Ishikawa (cell line): ENCODE measurements around the gene SLC7A11.

Experiments
- CEBPB ChIP-seq: IDR thresholded peaks from 2 replicates; pipeline ENCODE4 v1.6.1; 2012
- CREB1 ChIP-seq: IDR thresholded peaks from 2 replicates; pipeline ENCODE4 v1.6.1; 2012; ENCODE audit warnings: low read depth
- EGR1 ChIP-seq: IDR thresholded peaks from 2 replicates; pipeline ENCODE4 v1.6.1; 2012
- EP300 ChIP-seq: IDR thresholded peaks from 2 replicates; pipeline ENCODE4 v1.6.1; 2012; ENCODE audit warnings: borderline replicate concordance
- FOXM1 ChIP-seq: IDR thresholded peaks from 2 replicates; pipeline ENCODE4 v1.6.1; 2012; ENCODE audit warnings: low read depth, borderline replicate concordance
- NFIC ChIP-seq: IDR thresholded peaks from 2 replicates; pipeline ENCODE4 v1.6.1; 2012
- RAD21 ChIP-seq: IDR thresholded peaks from 2 replicates; pipeline ENCODE4 v1.6.1; 2012; ENCODE audit warnings: low read depth
- TAF1 ChIP-seq: IDR thresholded peaks from 2 replicates; pipeline ENCODE4 v1.6.1; 2012; ENCODE audit warnings: low read depth, mild to moderate bottlenecking
- TCF12 ChIP-seq: IDR thresholded peaks from 2 replicates; pipeline ENCODE4 v1.6.1; 2012; ENCODE audit warnings: low read depth
- TEAD4 ChIP-seq: IDR thresholded peaks from 2 replicates; pipeline ENCODE4 v1.6.1; 2012
- USF1 ChIP-seq: IDR thresholded peaks from 2 replicates; pipeline ENCODE4 v1.6.1; 2012
- YY1 ChIP-seq: IDR thresholded peaks from 2 replicates; pipeline ENCODE4 v1.6.1; 2012; ENCODE audit warnings: low read depth
- ZBTB7A ChIP-seq: IDR thresholded peaks from 2 replicates; pipeline ENCODE4 v1.6.1; 2012; ENCODE audit warnings: low read depth
- TF ChIP-seq, protein P1 (sequence below): IDR thresholded peaks from 2 replicates; pipeline ENCODE4 v1.6.1; 2012; ENCODE audit warnings: low read depth, mild to moderate bottlenecking
- TF ChIP-seq, protein P2 (sequence below): IDR thresholded peaks from 2 replicates; pipeline ENCODE4 v1.6.1; 2012

SLC7A11 gene

DNA sequence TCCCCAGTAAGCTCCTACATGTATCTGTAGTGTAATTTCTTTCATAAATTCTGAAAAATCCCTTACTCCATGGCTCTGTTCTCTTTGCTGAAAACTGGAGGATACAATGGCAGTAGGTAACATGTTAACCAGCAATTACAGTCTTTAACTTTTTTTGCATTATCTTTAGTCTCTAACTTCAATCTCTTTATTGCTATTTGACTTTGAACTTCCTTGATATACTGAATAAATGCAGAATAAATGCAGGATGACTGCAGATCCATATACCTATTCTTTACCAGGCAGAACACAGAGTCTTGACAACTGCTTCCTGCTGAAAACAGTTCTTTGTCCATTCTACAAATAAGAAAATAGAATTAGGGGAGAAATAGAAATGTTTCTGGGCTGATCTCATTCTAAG, 101.3 kb downstream of the SLC7A11 start:
- no peak for TF ChIP-seq FOXM1
- TF ChIP-seq YY1: no peak
- TF ChIP-seq, protein P1, sequence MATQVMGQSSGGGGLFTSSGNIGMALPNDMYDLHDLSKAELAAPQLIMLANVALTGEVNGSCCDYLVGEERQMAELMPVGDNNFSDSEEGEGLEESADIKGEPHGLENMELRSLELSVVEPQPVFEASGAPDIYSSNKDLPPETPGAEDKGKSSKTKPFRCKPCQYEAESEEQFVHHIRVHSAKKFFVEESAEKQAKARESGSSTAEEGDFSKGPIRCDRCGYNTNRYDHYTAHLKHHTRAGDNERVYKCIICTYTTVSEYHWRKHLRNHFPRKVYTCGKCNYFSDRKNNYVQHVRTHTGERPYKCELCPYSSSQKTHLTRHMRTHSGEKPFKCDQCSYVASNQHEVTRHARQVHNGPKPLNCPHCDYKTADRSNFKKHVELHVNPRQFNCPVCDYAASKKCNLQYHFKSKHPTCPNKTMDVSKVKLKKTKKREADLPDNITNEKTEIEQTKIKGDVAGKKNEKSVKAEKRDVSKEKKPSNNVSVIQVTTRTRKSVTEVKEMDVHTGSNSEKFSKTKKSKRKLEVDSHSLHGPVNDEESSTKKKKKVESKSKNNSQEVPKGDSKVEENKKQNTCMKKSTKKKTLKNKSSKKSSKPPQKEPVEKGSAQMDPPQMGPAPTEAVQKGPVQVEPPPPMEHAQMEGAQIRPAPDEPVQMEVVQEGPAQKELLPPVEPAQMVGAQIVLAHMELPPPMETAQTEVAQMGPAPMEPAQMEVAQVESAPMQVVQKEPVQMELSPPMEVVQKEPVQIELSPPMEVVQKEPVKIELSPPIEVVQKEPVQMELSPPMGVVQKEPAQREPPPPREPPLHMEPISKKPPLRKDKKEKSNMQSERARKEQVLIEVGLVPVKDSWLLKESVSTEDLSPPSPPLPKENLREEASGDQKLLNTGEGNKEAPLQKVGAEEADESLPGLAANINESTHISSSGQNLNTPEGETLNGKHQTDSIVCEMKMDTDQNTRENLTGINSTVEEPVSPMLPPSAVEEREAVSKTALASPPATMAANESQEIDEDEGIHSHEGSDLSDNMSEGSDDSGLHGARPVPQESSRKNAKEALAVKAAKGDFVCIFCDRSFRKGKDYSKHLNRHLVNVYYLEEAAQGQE: no peak
- TF ChIP-seq CREB1: no peak
- no peak for TF ChIP-seq EGR1
- TF ChIP-seq TAF1: no peak
- no peak for TF ChIP-seq USF1
- TF ChIP-seq EP300: no peak
- no peak for TF ChIP-seq NFIC
- TF ChIP-seq, protein P2, sequence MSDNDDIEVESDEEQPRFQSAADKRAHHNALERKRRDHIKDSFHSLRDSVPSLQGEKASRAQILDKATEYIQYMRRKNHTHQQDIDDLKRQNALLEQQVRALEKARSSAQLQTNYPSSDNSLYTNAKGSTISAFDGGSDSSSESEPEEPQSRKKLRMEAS: no peak
- no peak for TF ChIP-seq TEAD4
- no peak for TF ChIP-seq TCF12
- TF ChIP-seq RAD21: no peak
- no peak for TF ChIP-seq CEBPB
- no peak for TF ChIP-seq ZBTB7A

DNA sequence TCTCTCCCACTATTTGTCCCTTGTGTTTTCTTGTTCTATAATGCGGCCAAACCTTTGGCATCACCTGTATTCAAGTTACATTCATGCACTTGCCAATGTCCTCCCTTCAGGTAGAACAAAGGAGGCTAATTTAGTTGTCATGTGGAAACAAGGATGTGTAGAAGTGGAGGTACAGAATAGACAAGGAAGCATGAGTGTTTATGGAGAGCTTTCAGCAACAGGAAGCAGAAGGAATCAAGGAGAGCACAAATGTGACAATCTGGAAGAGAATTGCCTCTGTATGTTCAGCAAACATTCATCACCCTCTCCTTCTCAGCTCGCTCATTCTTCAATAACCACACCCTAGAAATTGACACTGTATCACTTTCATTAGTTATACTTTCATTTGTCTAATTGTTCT, 103.4 kb downstream of the SLC7A11 start:
- TF ChIP-seq ZBTB7A (no peak), FOXM1 (no peak), CREB1 (no peak)
- TF ChIP-seq, protein P2: no peak
- TF ChIP-seq, protein P1: no peak

DNA sequence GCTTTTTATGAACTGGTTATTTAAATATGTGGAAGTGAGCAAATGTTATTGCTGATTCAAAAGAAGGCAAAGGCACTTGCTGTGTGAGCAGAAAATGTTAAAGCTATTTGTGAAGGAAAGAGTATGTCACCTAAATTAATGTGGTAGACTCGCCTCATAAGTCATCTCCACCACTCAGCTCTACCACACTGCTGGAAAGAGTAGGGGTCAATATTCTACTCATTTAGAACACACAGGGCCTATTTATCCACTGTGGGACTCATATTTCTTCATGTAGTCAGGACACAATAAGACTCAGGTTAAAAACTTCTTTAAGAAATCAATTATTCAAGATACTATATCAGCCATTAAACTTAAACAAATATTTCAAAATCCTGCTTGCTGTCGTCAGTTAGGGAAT, 106.5 kb downstream of the SLC7A11 start:
- no peak for TF ChIP-seq FOXM1
- no peak for TF ChIP-seq YY1
- TF ChIP-seq NFIC: no peak
- TF ChIP-seq, protein P1: no peak
- no peak for TF ChIP-seq RAD21
- no peak for TF ChIP-seq CREB1
- TF ChIP-seq EP300: no peak
- TF ChIP-seq EGR1: no peak
- no peak for TF ChIP-seq ZBTB7A
- no peak for TF ChIP-seq TCF12
- no peak for TF ChIP-seq TEAD4
- TF ChIP-seq, protein P2: no peak

- TF ChIP-seq RAD21: no peak
- peak; percentile 92 for TF ChIP-seq NFIC
- no peak for TF ChIP-seq EGR1
- peak; percentile 95 for TF ChIP-seq TCF12
- TF ChIP-seq TAF1: no peak
- 0 out of 2 replicates have a peak, but pooled peaks have one; percentile 20 for TF ChIP-seq YY1
- TF ChIP-seq, protein P1: no peak
- TF ChIP-seq TEAD4: peak; percentile 87
- TF ChIP-seq CREB1: peak; percentile 45; the same call in 1 of the 2 replicates
- peak; percentile 97 for TF ChIP-seq FOXM1
- no peak for TF ChIP-seq USF1
- TF ChIP-seq ZBTB7A: no peak
- TF ChIP-seq CEBPB: peak; percentile 41; the same call in 1 of the 2 replicates
- TF ChIP-seq, protein P2: peak; percentile 47; the same call in 1 of the 2 replicates
- TF ChIP-seq EP300: peak; percentile 98
Measured at GRCh38 chr4:138118270-138118669, 123.9 kb downstream of the SLC7A11 start.
